HG02852 (cell line): ENCODE results near the gene ZSWIM6.

ENCODE experiments used
- ATAC-seq: cut with Tn5 transposase; IDR thresholded peaks from one replicate; pipeline ENCODE4 v1.9.1; 2021; ENCODE audit warnings: mild to moderate bottlenecking, moderate library complexity; ENCODE audit not compliant: unreplicated experiment

ZSWIM6 gene

DNA sequence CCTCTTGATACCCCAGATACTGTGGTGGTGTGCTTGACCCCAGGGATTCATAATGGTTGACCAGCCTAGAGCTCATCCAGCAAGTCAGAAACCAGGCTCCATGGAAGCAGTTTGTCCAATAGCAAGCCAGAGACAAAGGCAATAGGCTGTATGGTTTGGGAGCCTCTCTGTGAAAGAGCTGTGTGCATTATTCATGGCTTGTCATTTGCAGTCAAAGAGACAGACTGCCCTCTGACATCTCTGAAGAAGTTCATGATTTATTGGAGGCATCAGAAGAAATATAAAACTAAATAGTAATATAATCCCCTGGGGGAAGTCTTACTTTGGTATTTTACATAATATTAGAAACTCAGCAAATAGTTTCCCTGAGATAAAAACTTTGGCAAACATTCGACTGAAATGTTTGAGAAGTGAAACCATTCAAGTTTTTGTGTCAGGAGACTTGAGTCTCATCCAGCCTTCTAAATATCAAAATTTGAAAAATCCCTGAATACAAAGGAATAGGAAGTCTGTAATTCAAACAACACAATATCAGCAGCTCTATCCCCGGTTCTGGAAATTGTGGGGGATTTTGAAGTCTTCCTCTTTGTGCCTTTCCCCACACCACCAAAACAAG, 250.3 kb downstream of the ZSWIM6 start:
- no peak for ATAC-seq

DNA sequence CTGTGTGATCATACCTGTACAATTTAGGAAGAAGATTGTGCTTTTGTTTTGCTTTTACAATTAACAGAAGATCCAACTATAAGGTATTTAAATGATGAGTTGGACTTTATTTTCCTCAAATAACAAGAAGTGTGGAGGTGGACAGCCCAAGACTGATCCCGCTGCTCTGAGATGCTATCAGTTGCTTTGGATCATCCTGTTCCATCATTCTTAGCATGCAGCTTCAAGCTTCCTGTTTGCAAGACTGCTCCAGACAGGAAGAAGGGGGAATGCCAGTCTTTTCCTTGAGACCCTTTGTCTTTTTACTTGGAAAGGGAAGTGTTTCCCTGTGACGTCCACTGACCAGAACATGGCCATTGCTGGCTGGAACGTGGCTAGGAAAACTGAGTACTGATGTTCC, 250.8 kb downstream of the ZSWIM6 start:
- no peak for ATAC-seq

DNA sequence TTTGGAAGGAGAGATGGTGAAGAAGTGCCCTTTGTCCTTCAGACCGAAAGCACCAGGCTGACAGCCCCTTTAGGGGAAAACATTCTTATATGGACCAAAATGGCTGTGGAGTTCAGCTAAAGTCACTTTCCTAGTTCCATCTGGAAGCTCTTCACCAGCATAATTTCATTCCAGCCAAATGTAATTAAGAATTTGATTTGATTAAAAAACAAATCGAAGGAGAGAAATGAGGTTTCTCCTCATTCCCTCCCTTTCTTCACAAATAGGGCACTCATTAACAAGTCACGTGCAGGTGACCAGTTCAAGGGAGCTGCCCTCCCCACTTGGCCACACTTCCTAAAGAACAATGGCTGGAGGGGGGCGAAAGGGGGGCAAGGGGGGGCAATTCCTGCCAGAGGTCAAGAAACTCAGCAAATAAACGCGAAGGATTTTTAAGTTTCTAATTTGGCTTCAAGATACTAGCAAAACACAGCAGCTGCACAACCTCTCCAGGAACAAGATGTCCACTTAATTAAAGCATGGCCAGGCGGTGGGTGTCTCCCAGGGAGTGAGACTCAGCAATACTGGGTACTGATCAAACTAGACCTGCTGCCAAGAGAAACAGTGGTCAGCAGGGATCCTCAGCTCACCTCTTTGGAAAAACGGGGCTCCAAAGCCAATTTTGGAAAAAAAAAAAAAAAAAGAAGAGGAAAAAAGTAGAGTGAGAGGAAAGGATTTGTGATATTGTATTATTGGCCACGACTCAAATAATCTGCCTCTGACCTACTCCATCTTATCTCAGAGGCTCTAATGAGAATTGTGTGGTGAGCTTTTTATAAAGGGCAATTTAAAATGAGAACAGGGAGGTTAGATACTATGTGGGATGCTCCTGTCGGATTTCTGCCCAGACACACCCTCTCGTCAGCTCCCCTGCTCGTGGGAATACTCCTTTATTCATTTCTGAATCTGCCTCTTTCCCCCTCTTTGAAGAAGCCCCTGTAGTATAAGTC, 254.3 kb downstream of the ZSWIM6 start:
- ATAC-seq: no peak

DNA sequence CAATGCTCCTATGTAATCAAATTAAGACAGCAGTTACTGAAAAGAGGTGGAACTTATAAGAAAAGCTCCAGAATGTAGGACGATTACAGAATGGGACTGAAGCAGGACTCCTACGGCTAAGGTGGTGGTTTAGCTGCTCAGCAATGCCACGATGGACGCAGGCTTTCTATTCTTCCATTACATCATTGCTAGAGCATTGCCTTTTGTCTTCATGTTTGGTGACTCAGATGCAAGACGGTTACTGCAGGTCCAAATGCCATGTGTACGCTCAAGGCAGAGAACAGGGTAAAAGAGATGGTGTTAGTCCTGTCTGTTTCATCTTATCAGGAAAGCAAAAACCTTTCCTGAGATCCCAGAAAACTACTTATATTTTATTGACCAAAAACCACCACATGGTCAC, 255.1 kb downstream of the ZSWIM6 start:
- no peak for ATAC-seq

DNA sequence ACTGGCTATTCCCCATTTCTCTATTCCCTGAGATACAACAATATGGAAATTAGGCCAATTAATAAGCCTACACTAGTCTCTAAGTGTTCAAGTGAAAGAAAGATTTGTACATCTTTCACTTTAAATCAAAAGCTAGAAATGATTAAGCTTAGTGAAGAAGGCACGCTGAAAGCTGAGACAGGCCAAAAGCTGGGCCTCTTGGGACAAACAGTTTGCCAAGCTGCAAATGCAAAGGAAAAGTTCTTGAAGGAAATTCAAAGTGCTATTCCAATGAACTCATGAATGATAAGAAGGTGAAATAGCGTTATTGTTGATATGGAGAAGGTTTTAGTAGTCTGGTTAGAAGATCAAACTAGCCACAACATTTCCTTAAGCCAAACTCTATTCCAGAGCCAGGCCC, 256.2 kb downstream of the ZSWIM6 start:
- no peak for ATAC-seq

DNA sequence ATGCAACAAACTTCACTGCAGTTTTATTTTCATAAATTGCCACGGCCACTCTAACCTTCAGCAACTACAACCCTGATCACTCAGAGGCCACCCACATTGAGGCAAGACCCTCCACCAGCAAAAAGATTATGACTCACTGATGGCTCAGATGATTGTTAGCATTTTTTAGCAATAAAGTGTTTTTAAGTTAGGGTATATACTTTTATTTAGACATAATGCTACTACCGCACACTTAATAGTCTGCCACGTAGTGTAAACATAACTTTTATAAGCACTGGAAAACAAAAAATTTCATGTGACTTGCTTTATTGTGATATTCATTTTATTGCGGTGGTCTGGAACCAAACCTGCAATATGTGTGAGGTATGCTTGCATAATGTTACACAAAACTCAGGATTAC, 257.9 kb downstream of the ZSWIM6 start:
- ATAC-seq: no peak

DNA sequence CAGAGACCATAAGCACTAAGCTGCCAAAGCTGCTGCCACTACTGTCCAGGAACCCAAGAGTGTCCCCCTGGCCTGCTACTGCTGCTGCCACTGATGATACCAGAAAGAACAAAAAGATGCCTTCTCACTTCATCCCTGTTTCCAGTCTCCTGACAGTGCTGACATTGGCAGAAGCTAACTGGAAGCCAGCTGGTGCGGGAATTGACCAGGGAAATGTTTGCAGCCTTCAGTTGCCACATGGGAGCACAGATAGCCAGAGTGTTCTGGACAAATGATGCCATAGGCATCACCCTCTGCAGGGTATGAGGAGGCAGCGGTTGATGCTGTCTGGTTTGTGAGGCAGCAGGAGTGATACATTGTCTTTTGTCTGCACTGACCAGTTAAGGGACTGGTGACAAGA, 258.4 kb downstream of the ZSWIM6 start:
- ATAC-seq: no peak

DNA sequence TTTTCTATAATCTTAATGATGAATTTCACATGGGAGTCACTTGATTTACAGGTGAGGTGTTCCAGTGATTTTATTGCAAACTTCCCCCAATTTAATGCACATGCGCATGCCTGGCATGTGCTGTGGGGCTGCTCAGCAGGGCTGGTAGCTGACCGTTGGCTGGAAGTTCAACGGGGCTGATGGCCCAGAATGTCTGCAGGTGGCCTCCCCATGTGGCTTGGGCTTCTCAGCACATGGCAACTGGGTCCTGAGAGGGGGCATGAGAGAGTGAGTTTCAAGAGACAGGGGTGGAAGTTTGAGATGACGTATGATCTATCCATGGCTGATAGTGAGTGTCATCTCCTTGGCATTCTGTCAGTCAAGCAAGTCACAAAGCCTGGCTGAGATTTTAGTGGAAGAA, 259.8 kb downstream of the ZSWIM6 start:
- no peak for ATAC-seq

DNA sequence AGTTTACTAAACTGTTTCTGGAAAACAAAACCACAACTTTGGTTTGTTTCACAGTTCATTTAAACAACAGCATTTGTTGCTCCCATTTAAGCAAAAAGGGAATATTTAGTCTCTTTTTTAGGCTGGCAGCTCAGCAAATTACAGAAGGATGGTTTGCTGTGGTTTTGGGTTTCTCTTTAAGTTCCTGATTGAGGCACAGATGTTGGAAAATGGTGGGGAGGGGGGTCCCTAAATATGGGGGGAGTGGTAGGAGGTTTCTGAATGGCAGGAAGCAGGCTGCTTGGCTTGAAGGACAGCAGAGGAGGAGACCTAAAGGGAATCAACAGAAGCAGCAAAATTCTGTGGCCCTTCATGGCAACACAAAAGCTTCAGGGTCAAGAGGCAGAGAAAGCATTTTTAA, 263.4 kb downstream of the ZSWIM6 start:
- no peak for ATAC-seq
